Measurements from ENCODE around the gene HDAC4. TPM values are rescaled to one million over a fixed set of nuclear protein-coding genes. Genes with fewer than 3 reads are reported as not detected.

Gene HDAC4
- total RNA-seq, 1 donor, result 28.3 TPM

- no peak for DNase-seq (ENCODE audit: low read depth)
- H3K4me3 ChIP-seq (ENCODE audit: low read depth, low read length), result no peak overlapping the region
- TF ChIP-seq CTCF (IDR thresholded peaks at IDR 0.05; ENCODE audit: insufficient read depth, low read length), result no peak
These were observed 87.8 kb downstream of the HDAC4 start for GRCh38 chr2:239312741-239313667.

GRCh38 chr2:239312081-239312511 lies 88.7 kb downstream of the HDAC4 start:
- DNase-seq (ENCODE audit: low read depth), result no peak
- TF ChIP-seq CTCF (IDR thresholded peaks at IDR 0.05; ENCODE audit: insufficient read depth, low read length), result no peak
- H3K4me3 ChIP-seq (ENCODE audit: low read depth, low read length), result no peak overlapping the region

GRCh38 chr2:239311132-239312040 lies 89.4 kb downstream of the HDAC4 start:
- no peak for DNase-seq (ENCODE audit: low read depth)
- H3K4me3 ChIP-seq (ENCODE audit: low read depth, low read length), result no peak overlapping the region
- no peak for TF ChIP-seq CTCF (IDR thresholded peaks at IDR 0.05; ENCODE audit: insufficient read depth, low read length)

- H3K4me3 ChIP-seq (ENCODE audit: low read depth, low read length), result no peak overlapping the region
- no peak for TF ChIP-seq CTCF (IDR thresholded peaks at IDR 0.05; ENCODE audit: insufficient read depth, low read length)
- DNase-seq (ENCODE audit: low read depth), result no peak
These were observed 90.3 kb downstream of the HDAC4 start for GRCh38 chr2:239310401-239311061.

- no peak for DNase-seq (ENCODE audit: low read depth)
- peak; percentile 20 for TF ChIP-seq CTCF (IDR thresholded peaks at IDR 0.05; ENCODE audit: insufficient read depth, low read length)
These were observed 91.2 kb downstream of the HDAC4 start for GRCh38 chr2:239309398-239310245.

More at GRCh38 chr2:239309398-239310245, 91.2 kb downstream of the HDAC4 start:
- peak overlapping the region; percentile 70 for H3K4me3 ChIP-seq (ENCODE audit: low read depth, low read length)

All from fibroblast of the aortic adventitia (primary cell).